Measurements from ENCODE around the gene TTC27. TPM values are rescaled to one million over a fixed set of nuclear protein-coding genes. Genes with fewer than 3 reads are reported as not detected.

Gene TTC27
- total RNA-seq, 1 donor from 2014 or later, result 118 TPM

DNA sequence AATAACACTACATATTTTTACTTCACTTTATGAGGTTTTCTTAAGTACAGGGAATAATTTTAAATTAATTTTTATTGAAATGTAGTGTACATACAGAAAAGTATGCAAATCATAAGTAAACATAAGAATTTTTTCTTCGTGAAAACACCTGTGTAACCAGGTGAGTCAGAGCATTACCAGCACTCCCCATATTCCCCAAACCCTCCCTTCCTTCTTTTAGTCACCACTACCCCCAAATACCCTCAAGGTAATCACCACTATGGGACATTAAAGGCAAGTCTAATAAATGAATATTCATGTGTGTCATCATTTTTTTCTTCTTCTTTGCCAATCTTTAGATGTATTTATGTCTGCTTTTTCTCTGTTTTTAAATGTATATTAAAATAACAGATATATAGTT, 179.0 kb downstream of the TTC27 start:
- intact Hi-C loops (cut with DNase I), result no loop called here

DNA sequence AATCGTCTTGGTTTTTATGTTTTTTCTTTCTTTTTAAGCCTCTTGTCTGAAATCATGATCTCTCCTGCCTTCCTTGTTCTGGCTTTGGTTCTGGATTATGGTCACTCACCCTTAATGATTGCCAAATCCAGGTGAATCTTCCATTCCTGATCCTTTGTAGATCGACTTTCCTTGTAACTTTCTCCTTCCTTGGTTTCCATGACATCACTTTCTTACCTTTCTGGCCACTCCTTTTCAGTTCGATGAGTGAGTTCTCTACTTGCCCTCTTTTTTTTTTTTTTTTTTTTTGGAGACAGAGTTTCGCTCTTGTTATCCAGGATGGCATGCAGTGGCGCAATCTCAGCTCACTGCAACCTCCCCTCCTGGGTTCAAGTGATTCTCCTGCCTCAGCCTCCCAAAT, 179.8 kb downstream of the TTC27 start:
- H3K4me3 ChIP-seq, result no peak overlapping the region
- H3K36me3 ChIP-seq, result peaks cover 0 to 5% of the 10 kb centered on the region in 2 donors
- no peak overlapping the region for H3K27ac ChIP-seq
- no peaks in the 10 kb centered on the region for H3K27me3 ChIP-seq
- TF ChIP-seq, protein P1, sequence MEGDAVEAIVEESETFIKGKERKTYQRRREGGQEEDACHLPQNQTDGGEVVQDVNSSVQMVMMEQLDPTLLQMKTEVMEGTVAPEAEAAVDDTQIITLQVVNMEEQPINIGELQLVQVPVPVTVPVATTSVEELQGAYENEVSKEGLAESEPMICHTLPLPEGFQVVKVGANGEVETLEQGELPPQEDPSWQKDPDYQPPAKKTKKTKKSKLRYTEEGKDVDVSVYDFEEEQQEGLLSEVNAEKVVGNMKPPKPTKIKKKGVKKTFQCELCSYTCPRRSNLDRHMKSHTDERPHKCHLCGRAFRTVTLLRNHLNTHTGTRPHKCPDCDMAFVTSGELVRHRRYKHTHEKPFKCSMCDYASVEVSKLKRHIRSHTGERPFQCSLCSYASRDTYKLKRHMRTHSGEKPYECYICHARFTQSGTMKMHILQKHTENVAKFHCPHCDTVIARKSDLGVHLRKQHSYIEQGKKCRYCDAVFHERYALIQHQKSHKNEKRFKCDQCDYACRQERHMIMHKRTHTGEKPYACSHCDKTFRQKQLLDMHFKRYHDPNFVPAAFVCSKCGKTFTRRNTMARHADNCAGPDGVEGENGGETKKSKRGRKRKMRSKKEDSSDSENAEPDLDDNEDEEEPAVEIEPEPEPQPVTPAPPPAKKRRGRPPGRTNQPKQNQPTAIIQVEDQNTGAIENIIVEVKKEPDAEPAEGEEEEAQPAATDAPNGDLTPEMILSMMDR (IDR thresholded peaks at IDR 0.05), result no peak
- intact Hi-C loops (cut with DNase I), result no loop called here
- no peak for DNase-seq (ENCODE audit: low spot score in 2 of 2)
- H3K4me1 ChIP-seq, result no peaks in the 10 kb centered on the region
- H3K9me3 ChIP-seq, result no peaks in the 10 kb centered on the region

More for the DNA sequence above, 179.0 kb downstream of the TTC27 start:
- Histone ChIP-seq H3K27me3 (no peaks in the 10 kb centered on the region), H3K27ac (no peak overlapping the region), H3K36me3 (peaks cover 0 to 2% of the 10 kb centered on the region in 2 donors), H3K4me1 (no peaks in the 10 kb centered on the region), H3K9me3 (no peaks in the 10 kb centered on the region), H3K4me3 (no peak overlapping the region)
- TF ChIP-seq, protein P1 (IDR thresholded peaks at IDR 0.05), result no peak
- no peak for DNase-seq (ENCODE audit: low spot score in 2 of 2)

DNA sequence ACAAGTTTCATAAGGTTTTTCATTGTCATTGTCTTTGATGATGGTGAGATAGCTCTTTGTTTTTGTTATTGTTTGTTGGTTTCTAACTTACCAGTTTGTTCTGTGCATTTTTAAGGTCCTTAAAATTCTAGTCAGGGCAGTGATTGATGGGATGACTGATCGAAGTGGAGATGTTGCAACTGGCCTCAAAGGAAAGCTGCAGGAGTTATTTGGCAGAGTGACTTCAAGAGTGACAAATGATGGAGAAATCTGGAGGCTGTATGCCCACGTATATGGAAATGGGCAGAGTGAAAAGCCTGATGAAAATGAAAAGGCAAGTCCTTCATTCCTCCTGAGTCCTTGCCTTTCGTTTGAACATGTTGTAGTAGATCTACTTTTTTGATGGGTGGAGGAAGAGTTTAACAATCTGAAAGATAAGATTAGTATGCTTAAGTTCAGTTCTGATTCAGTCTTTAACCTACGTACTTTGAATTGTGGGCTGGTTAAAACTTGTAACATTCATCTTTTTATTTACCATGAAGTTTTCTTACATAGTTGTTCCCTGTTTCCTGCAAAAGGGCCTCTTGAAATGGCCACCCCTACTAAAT, 183.2 kb downstream of the TTC27 start:
- H3K27ac ChIP-seq, result no peak overlapping the region
- TF ChIP-seq, protein P1 (IDR thresholded peaks at IDR 0.05), result no peak
- no peaks in the 10 kb centered on the region for H3K4me1 ChIP-seq
- H3K9me3 ChIP-seq, result no peaks in the 10 kb centered on the region
- DNase-seq (ENCODE audit: low spot score in 2 of 2), result no peak
- H3K27me3 ChIP-seq, result no peaks in the 10 kb centered on the region
- intact Hi-C loops (cut with DNase I), result no loop called here
- peaks cover 0 to 5% of the 10 kb centered on the region in 2 donors for H3K36me3 ChIP-seq
- no peak overlapping the region for H3K4me3 ChIP-seq

DNA sequence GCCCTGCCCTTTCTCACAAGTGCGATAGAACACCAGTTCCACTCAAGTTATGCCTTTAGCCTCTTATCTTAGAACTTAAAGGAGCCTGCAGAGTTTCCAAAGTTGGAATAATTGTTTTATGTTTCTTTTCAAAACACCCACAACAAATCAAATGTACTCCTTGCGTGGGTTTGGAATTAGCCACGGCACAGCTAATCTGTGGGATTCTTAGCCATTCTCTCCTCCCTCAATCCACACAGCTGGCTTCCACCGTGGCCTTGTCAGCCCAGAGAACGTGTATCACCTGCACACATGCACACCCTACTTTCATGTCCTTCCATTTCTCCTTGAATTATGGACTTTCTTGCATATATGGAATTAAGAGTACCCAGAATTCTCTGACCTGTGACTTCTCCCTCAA, 183.8 kb downstream of the TTC27 start:
- intact Hi-C loops (cut with DNase I), result no loop called here
- DNase-seq (ENCODE audit: low spot score in 2 of 2), result no peak
- TF ChIP-seq, protein P1 (IDR thresholded peaks at IDR 0.05), result no peak
- Histone ChIP-seq H3K27ac (no peak overlapping the region), H3K27me3 (no peaks in the 10 kb centered on the region), H3K4me1 (no peaks in the 10 kb centered on the region), H3K4me3 (no peak overlapping the region), H3K36me3 (peaks cover 0 to 5% of the 10 kb centered on the region in 2 donors), H3K9me3 (no peaks in the 10 kb centered on the region)

DNA sequence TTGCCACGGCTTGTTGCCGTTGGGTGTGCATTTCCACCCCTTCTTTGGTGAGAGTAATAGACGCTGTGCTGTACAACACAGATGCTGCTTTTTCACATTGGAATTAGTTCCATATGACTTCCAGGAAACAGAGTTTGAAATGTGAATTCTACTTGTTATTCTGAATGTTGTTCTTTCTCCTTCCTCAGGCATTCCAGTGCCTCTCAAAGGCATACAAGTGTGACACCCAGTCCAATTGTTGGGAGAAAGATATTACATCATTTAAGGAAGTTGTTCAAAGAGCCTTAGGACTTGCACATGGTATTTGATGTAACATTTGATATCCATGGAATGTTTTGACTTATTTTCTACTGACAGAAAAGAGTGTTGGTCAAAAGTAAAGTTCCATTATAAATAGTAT, 184.5 kb downstream of the TTC27 start:
- Histone ChIP-seq H3K4me3 (no peak overlapping the region), H3K9me3 (no peaks in the 10 kb centered on the region), H3K4me1 (no peaks in the 10 kb centered on the region), H3K27ac (no peak overlapping the region), H3K27me3 (no peaks in the 10 kb centered on the region), H3K36me3 (peaks cover 0 to 5% of the 10 kb centered on the region in 2 donors)
- intact Hi-C loops (cut with DNase I), result no loop called here
- TF ChIP-seq, protein P1 (IDR thresholded peaks at IDR 0.05), result no peak
- DNase-seq (ENCODE audit: low spot score in 2 of 2), result no peak

DNA sequence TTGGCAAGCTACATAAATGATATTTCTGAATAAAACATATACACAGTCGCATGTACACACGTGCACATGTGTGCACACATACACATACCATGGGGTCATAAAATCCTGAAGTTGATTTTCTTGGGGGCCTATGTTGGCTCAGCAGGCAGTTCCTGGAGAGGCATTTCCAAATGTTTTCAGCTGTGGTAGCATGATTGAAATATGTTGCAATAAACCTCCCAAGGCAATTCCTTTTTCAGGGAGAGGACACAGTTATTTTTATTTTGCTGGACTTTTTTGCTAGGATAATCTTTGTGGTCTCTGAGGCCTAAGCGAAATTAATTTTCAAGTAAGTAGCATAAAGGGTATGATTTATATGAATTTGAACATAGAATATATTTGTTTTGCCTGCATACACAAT, 192.2 kb downstream of the TTC27 start:
- intact Hi-C loops (cut with DNase I), result no loop called here
- DNase-seq (ENCODE audit: low spot score in 2 of 2), result no peak
- H3K27ac ChIP-seq, result no peak overlapping the region
- H3K9me3 ChIP-seq, result no peaks in the 10 kb centered on the region
- H3K4me3 ChIP-seq, result no peak overlapping the region
- TF ChIP-seq, protein P1 (IDR thresholded peaks at IDR 0.05), result no peak
- peaks cover 0 to 6% of the 10 kb centered on the region in 2 donors for H3K36me3 ChIP-seq
- H3K4me1 ChIP-seq, result peaks cover 0 to 4% of the 10 kb centered on the region in 2 donors
- H3K27me3 ChIP-seq, result no peaks in the 10 kb centered on the region

Data from ascending aorta (tissue), 2 donors.